Measurements from ENCODE around the gene FZR1.
"Not testable (repeated sequence)": the region's sequence is repeated elsewhere in the genome, so short reads cannot be mapped to it uniquely, and the experiment has no call there.

Gene FZR1

GRCh38 chr19:3516675-3517207, 10.6 kb downstream of the FZR1 start:
- DNase-seq, result peak; percentile 75

GRCh38 chr19:3517638-3518037, 11.5 kb downstream of the FZR1 start:
- DNase-seq, result no peak

DNA sequence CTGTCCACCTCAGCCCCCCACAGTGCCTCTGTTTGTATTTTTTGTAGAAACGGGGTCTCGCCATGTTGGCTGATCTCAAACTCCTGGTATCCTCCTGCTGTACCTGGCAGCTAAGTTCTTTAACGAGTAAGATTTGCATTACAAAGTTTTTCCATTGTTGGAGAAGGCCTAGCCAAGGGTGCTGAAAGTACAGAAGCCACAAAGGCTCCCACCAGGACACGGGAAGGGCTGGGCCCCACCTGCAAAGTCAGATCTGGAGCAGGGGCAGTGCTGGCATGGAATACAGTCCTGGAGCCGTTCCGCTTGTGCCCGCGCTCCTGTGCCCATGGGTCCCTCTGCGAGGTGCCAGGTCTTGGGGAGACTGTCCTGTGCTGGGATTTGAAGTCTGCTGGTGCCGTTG, 12.1 kb downstream of the FZR1 start:
- no peak for DNase-seq

GRCh38 chr19:3518659-3519058, 12.5 kb downstream of the FZR1 start:
- DNase-seq, result no peak

DNA sequence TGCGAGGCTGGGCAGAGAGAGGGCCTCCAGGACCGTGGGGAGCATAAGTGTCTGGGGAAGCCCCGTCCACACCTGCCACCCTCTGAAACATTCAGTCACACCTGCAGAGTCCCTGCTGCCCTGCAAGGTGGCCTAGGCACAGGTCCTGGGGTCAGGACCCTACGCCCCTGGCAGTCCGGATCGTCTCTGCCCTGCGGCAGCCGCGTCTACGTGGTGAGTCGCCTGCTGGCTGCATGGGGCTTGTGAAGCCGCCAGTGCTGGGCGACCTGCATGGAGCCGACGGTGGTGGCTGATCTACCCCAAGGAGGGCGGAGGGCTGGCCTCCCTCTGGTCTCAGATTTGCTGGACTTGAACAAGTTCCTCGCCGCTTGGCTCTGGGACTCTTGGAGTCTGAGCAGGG, 13.0 kb downstream of the FZR1 start:
- DNase-seq, result no peak

DNA sequence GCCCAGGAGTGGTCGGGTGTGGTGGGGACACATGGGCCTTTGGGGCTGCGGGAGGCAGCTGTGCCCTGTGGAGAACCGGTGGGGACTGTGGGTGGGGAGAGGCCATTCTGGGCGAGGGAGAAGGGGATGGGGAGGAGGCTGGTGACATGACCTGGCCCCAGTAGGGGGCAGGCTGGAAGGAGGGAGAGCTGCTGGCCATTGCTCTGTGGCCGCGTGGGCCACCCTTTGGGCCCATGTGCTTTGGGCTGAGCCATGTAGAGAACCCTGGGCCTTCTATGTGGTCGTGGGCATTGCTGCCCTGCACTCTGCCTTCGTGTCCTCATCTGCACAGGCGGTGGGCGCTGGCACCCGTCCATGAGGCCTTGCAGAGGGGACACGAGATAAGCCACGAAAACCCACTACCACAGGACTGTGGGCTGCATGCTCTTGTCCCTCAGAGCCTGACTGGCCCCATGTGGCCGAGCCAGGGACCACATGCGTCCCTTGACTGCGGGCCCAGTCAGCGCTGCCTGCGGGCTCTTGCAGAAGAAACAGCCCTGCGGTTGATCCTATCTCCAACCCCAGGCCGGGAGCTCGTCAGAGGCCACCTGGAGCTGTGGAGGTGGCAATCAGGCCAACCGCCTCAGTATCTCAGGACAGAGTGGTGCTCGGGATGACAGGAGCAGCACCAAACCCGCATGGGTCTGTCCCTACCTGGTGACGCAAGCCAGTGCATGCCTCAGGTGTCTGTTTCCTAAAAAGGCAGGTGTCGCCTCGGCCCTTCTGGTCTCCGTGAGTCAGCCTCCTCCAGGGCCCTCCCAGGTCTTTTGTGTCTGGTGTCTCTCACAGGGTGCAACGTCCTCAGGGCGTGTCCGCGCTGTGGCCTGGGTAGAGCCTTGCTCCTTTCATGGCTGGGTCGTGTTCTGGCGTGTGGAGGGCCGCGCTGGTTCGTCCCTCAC, 14.3 kb downstream of the FZR1 start:
- DNase-seq, result no peak

DNA sequence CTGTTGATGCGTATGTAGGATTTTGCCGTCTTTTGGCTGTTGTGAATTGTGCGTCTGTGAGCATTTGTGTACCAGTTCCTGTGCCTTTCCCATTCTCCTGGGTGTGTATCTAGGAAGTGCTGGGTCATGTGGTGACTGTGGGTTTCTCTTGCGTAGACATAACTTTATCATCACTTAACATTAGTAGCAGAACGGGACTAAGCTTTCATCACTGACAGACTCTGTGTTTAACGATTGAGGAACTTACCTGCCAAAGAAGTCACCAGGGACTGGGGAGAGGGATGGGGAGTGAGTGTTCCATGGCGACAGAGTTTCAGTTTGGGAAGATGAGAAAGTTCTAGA, 15.0 kb downstream of the FZR1 start:
- DNase-seq, result no peak

DNA sequence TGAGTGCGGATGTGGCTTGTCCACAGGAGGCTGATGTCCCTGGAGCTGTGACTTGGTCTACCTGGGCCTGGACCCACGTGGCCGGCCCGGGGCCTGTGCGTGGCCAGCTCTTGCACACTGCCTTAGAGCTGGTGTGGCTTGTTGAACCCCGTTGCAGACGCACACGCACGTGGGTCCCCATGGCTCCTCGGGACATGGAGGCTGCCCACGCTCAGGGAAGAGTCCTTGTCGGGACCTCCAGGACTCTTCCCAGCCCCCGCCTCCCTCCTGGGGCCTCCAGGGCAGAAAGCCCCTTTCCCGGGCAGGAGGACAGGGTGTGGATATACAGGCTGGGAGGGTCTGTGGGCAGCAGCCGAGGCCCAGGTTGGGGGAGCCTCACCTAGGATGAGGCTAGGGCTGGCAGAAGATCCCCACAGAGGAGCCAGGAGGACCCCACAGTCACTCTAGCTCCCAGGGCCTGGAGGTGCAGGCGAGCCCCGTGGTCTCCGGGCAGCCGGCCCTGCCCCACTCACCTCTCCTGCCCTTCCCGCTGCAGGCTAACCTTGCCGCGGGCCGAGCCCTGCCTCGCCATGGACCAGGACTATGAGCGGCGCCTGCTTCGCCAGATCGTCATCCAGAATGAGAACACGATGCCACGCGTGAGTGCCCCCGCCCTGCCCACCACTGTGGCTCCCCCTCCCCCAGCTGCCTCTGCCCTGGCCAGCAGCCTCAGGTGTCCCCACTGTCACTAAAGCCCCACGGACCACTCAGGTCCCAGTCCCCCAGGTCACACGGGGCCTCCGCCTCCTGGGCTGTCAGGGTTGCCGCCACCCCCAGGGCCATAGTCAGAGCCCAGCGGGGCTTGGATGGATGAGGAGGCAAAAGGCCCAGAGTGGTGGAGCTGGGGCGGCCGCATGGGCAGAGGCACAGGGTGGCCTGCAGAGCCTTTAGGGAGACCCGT, 16.6 kb downstream of the FZR1 start:
- no peak for DNase-seq

DNA sequence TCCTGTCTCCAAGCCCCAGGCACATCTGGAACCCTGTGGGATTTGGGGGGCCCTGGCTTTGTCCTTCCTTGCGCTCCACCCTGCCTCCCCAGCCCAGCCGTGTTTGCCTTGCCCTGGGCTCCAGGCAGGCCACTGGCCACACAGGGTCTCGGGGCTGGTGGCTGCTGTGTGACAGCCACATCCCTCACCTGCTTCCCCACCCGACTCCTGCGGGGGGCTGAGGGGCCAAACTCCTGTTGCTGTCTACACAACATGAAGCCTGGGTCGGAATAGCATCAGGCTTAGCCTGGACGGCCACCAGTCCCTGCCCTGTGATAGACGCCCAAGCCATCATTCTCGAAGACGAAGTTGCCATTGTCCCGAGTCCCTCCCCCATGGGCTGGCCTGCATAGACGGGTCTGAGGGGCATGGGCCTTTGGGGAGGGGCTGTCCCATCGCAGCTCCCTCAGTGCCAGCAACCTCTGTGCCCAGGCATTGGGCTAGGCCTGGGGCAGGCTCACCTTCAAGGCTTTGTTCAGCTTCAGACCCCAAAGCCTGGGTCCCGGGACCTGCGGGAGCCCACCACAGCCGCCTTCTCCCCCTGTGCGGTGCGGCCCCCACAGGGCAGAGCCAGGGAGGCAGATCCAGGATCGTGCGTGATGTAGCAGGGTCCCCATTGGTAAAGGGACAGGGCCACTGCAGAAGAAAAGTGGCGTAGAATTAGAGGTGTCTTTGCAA, 17.4 kb downstream of the FZR1 start:
- no peak for DNase-seq

GRCh38 chr19:3524078-3524842, 18.1 kb downstream of the FZR1 start:
- DNase-seq, result no peak

DNA sequence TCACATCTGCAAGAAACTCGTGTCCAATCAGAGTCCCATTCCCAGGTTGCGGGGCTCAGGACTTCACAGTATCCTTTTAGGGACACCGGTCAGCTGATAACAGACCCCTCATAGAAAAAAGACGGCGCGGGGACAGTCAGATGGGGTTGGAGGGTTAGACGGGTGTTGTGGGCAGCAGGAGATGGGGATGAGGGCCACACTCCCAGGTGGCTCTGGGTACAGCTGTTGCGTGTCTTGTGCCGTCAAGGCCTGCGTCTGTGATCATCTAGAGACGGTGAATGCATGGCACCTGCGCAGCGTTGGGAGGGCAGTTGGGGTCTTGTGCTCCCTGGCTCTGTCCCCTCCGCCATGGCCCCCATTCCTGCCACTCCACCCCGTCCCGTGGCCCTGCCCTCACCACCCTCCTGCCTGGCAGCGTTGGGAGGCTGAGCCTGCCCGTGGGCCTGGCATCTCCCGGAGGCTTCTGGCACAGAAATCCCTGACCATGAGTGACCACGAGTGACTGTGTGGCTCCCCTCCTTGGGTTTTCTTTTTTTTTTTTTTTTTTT, 18.9 kb downstream of the FZR1 start:
- DNase-seq, result no peak

DNA sequence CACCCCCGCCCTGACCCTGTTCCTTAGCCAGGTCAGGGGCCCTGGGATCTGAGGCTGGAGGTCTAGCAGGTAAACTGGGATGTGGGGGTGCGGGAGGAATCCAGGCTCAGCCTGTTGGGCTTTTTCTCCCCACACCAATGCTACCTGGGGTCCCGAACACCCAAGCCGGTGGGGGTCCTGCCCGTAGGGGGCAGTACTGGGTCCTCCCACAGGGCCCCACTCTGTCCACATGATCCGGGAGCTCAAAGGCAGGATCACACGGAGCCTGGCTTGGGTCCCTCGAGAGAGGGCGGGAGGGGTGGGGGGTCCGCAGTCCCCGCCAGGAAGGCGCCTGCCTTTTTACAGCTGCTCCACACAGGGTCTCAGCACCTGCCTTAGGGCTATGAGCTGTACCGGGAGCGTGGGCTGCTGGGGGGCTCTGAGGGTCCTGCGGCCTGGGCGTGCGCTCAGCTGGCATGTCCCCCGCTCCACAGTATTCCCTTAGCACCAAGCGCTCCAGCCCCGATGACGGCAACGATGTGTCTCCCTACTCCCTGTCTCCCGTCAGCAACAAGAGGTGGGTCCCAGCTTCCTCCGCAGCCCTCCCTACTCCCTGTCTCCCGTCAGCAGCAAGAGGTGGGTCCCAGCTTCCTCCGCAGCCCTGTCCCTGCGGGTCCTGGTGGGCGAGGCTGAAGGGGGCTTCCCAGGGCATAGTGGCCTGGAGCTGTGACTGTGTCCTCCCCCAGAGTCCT, 20.6 kb downstream of the FZR1 start:
- no peak for DNase-seq

DNA sequence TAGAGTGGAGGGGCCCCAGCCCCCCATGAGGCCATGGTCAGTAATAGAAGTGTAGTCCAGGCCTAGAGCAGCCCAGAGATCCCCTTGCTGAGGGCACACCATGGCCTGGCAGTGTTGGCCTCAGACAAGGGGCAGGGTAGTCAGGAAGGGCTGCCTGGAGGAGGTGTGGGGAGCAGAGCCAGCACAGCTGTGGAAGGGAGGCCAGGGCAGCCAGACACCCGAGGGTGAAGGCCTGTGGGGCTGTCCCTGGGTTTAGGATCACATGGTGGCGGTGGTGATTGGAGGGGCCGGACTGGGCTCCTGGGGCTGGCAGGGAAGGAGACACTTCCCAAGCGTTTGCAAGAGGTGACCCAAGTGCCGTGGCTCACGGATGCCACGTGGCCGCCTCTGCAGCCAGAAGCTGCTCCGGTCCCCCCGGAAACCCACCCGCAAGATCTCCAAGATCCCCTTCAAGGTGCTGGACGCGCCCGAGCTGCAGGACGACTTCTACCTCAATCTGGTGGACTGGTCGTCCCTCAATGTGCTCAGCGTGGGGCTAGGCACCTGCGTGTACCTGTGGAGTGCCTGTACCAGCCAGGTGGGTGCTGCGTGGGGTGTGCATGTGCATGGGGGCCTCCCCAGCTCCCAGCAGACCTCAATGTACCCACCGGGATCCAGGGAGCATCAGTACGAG, 21.3 kb downstream of the FZR1 start:
- DNase-seq, result no peak

- no peak for DNase-seq
Measured at GRCh38 chr19:3528080-3528479, 22.0 kb downstream of the FZR1 start.

DNA sequence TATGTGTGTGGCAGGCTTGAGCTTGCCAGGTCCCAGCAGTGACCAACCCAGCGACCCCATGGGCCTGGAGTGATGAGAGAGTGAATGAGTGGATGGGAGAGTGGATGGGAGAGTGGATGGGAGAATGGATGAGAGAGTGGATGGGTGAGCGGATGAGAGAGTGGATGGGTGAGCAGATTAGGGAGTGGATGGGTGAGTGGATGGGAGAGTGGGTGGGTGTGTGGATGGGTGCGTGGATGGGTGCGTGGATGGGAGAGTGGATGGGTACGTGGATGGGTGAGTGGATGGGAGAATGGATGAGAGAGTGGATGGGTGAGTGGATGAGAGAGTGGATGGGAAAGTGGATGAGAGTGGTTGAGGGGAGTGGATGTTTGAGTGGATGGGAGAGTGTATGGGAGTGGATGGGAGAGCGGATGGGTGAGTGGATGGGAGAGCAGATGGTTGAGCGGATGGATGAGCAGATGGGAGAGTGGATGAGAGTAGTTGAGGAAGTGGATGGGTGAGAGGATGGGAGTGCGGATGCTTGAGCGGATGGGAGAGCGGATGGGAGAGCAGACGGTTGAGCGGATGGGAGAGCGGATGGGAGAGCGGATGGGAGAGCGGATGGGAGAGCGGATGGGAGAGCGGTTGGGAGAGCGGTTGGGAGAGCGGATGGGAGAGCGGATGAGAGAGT, 22.6 kb downstream of the FZR1 start:
- DNase-seq, result no peak

- DNase-seq, result not testable (repeated sequence)
Measured at GRCh38 chr19:3529299-3529698, 23.2 kb downstream of the FZR1 start.

GRCh38 chr19:3530389-3530788, 24.3 kb downstream of the FZR1 start:
- DNase-seq, result no peak

DNA sequence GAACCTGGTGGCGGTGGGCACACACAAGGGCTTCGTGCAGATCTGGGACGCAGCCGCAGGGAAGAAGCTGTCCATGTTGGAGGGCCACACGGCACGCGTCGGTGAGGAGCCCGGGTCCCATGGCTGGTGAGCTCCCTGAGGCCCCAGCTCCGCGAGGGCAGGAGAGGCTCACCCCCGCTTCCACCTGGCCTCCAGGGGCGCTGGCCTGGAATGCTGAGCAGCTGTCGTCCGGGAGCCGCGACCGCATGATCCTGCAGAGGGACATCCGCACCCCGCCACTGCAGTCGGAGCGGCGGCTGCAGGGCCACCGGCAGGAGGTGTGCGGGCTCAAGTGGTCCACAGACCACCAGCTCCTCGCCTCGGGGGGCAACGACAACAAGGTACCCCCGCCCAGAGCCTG, 25.6 kb downstream of the FZR1 start:
- DNase-seq, result no peak

DNA sequence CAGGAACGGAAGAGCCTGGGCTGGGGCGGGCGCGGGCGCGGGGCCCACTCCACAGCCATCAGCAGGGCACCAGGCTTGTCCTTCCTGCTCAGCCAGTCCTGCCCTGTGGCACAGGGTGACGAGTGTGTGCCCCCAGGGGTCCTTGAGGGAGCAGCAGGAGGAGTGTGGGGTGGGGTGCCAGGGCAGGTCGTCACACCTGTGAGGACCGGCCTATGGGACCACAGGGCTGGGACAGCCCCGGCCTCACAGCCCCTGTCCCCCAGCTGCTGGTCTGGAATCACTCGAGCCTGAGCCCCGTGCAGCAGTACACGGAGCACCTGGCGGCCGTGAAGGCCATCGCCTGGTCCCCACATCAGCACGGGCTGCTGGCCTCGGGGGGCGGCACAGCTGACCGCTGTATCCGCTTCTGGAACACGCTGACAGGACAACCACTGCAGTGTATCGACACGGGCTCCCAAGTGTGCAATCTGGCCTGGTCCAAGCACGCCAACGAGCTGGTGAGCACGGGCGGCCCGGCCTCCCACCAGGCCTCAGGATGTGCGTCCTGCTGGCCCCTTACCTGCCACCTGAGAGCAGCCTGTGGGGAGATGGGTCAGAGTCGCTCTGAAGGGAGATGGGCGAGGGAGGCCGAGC, 26.2 kb downstream of the FZR1 start:
- no peak for DNase-seq
